Activated naive CD4-positive, alpha-beta T cell treated with anti-CD3 and anti-CD28 coated beads, Interleukin-2, amount 50 U/mL, for 24 hours (primary cell): ENCODE results near the gene KPNA6.
"Not testable (repeated sequence)": the region's sequence is repeated elsewhere in the genome, so short reads cannot be mapped to it uniquely, and the experiment has no call there.

Experiments used
- H3K27ac Mint-ChIP-seq: one replicate; pipeline ENCODE4 v1.8.0; 2021; ENCODE audit warnings: mild to moderate bottlenecking, mixed read lengths
- H3K27me3 Mint-ChIP-seq: one replicate; pipeline ENCODE4 v1.8.0; 2021; ENCODE audit warnings: mixed read lengths
- H3K36me3 Mint-ChIP-seq: one replicate; pipeline ENCODE4 v1.8.0; 2021; ENCODE audit warnings: mixed read lengths
- H3K4me1 Mint-ChIP-seq: one replicate; pipeline ENCODE4 v1.8.0; 2021; ENCODE audit warnings: mixed read lengths
- H3K4me3 Mint-ChIP-seq: one replicate; pipeline ENCODE4 v1.8.0; 2021; ENCODE audit warnings: mild to moderate bottlenecking, mixed read lengths
- H3K9me3 Mint-ChIP-seq: one replicate; pipeline ENCODE4 v1.8.0; 2021; ENCODE audit warnings: mixed read lengths

Gene KPNA6

GRCh38 chr1:32150847-32151246 lies 43.0 kb downstream of the KPNA6 start:
- Mint-ChIP-seq H3K4me1 (peaks cover 36% of the 10 kb centered on the region), H3K9me3 (no peaks in the 10 kb centered on the region), H3K4me3 (no peak overlapping the region), H3K36me3 (peaks cover 11% of the 10 kb centered on the region), H3K27me3 (no peaks in the 10 kb centered on the region), H3K27ac (no peak overlapping the region)

- Mint-ChIP-seq H3K9me3 (no peaks in the 10 kb centered on the region), H3K27me3 (no peaks in the 10 kb centered on the region), H3K4me1 (peaks cover 31% of the 10 kb centered on the region), H3K4me3 (no peak overlapping the region), H3K36me3 (peaks cover 13% of the 10 kb centered on the region), H3K27ac (peak overlapping the region; percentile 6)
Measured at GRCh38 chr1:32151319-32151787, 43.5 kb downstream of the KPNA6 start.

- Mint-ChIP-seq H3K9me3 (no peaks in the 10 kb centered on the region), H3K27ac (no peak overlapping the region), H3K27me3 (no peaks in the 10 kb centered on the region), H3K4me3 (no peak overlapping the region), H3K36me3 (peaks cover 26% of the 10 kb centered on the region), H3K4me1 (no peaks in the 10 kb centered on the region)
Measured at GRCh38 chr1:32159189-32159588, 51.3 kb downstream of the KPNA6 start.

- Mint-ChIP-seq H3K36me3 (peaks cover 14% of the 10 kb centered on the region), H3K4me3 (no peak overlapping the region), H3K9me3 (no peaks in the 10 kb centered on the region), H3K27me3 (no peaks in the 10 kb centered on the region), H3K27ac (no peak overlapping the region), H3K4me1 (no peaks in the 10 kb centered on the region)
Measured at GRCh38 chr1:32163405-32163804, 55.5 kb downstream of the KPNA6 start.

GRCh38 chr1:32165633-32166032 lies 57.8 kb downstream of the KPNA6 start:
- H3K4me3 Mint-ChIP-seq, H3K9me3 Mint-ChIP-seq, H3K27ac Mint-ChIP-seq, H3K27me3 Mint-ChIP-seq, H3K4me1 Mint-ChIP-seq: not testable (repeated sequence)
- peaks cover 17% of the 10 kb centered on the region for H3K36me3 Mint-ChIP-seq

GRCh38 chr1:32170991-32171390 lies 63.1 kb downstream of the KPNA6 start:
- H3K27me3 Mint-ChIP-seq, result no peaks in the 10 kb centered on the region
- no peak overlapping the region for H3K27ac Mint-ChIP-seq
- H3K9me3 Mint-ChIP-seq, result no peaks in the 10 kb centered on the region
- no peak overlapping the region for H3K4me3 Mint-ChIP-seq
- H3K36me3 Mint-ChIP-seq, result peaks cover 15% of the 10 kb centered on the region
- H3K4me1 Mint-ChIP-seq, result peaks cover 14% of the 10 kb centered on the region

- no peak overlapping the region for H3K4me3 Mint-ChIP-seq
- H3K36me3 Mint-ChIP-seq, result peaks cover 15% of the 10 kb centered on the region
- H3K27me3 Mint-ChIP-seq, result no peaks in the 10 kb centered on the region
- no peak overlapping the region for H3K27ac Mint-ChIP-seq
- no peaks in the 10 kb centered on the region for H3K9me3 Mint-ChIP-seq
- peaks cover 15% of the 10 kb centered on the region for H3K4me1 Mint-ChIP-seq
Measured at GRCh38 chr1:32172621-32173245, 64.9 kb downstream of the KPNA6 start.

- Mint-ChIP-seq H3K9me3 (no peaks in the 10 kb centered on the region), H3K27ac (peak overlapping the region; percentile 99), H3K27me3 (no peaks in the 10 kb centered on the region), H3K4me1 (peaks cover 39% of the 10 kb centered on the region), H3K4me3 (peak overlapping the region; percentile 91), H3K36me3 (peaks cover 17% of the 10 kb centered on the region)
Measured at GRCh38 chr1:32178380-32179192, 70.7 kb downstream of the KPNA6 start.

- H3K27me3 Mint-ChIP-seq, result no peaks in the 10 kb centered on the region
- peak overlapping the region; percentile 99 for H3K27ac Mint-ChIP-seq
- H3K4me1 Mint-ChIP-seq, result peaks cover 44% of the 10 kb centered on the region
- peak overlapping the region; percentile 91 for H3K4me3 Mint-ChIP-seq
- H3K9me3 Mint-ChIP-seq, result no peaks in the 10 kb centered on the region
- H3K36me3 Mint-ChIP-seq, result peaks cover 20% of the 10 kb centered on the region
Measured at GRCh38 chr1:32179193-32179442, 71.3 kb downstream of the KPNA6 start.

GRCh38 chr1:32179443-32180185 lies 71.8 kb downstream of the KPNA6 start, which contains the start of gene TXLNA:
TXLNA (plus strand) TSS chr1:32179675; CDS start chr1:32180346, 671 bp downstream.
- Mint-ChIP-seq H3K36me3 (peaks cover 24% of the 10 kb centered on the region), H3K4me3 (peak within 1 kb of the TSS; percentile 97), H3K4me1 (peaks cover 49% of the 10 kb centered on the region)

GRCh38 chr1:32180186-32181060 lies 72.6 kb downstream of the KPNA6 start:
- H3K9me3 Mint-ChIP-seq, result no peaks in the 10 kb centered on the region
- H3K36me3 Mint-ChIP-seq, result peaks cover 28% of the 10 kb centered on the region
- H3K4me1 Mint-ChIP-seq, result peaks cover 55% of the 10 kb centered on the region
- peak overlapping the region; percentile 95 for H3K27ac Mint-ChIP-seq
- no peaks in the 10 kb centered on the region for H3K27me3 Mint-ChIP-seq
- H3K4me3 Mint-ChIP-seq, result peak overlapping the region; percentile 97

More at GRCh38 chr1:32179443-32180185, 71.8 kb downstream of the KPNA6 start, which contains the start of gene TXLNA:
- Mint-ChIP-seq H3K27me3 (no peaks in the 10 kb centered on the region), H3K27ac (peak within 1 kb of the TSS; percentile 99), H3K9me3 (no peaks in the 10 kb centered on the region)

GRCh38 chr1:32181065-32181464 lies 73.2 kb downstream of the KPNA6 start:
- Mint-ChIP-seq H3K27ac (peak overlapping the region; percentile 95), H3K4me1 (peaks cover 58% of the 10 kb centered on the region), H3K36me3 (peaks cover 30% of the 10 kb centered on the region), H3K4me3 (peak overlapping the region; percentile 97), H3K27me3 (no peaks in the 10 kb centered on the region), H3K9me3 (no peaks in the 10 kb centered on the region)

GRCh38 chr1:32181563-32181962 lies 73.7 kb downstream of the KPNA6 start:
- Mint-ChIP-seq H3K9me3 (no peaks in the 10 kb centered on the region), H3K4me3 (peak overlapping the region; percentile 97), H3K36me3 (peaks cover 35% of the 10 kb centered on the region), H3K27ac (peak overlapping the region; percentile 51), H3K27me3 (no peaks in the 10 kb centered on the region), H3K4me1 (peaks cover 63% of the 10 kb centered on the region)

- Mint-ChIP-seq H3K27me3 (no peaks in the 10 kb centered on the region), H3K9me3 (no peaks in the 10 kb centered on the region), H3K4me1 (peaks cover 64% of the 10 kb centered on the region), H3K27ac (peak overlapping the region; percentile 68), H3K36me3 (peaks cover 35% of the 10 kb centered on the region), H3K4me3 (peak overlapping the region; percentile 97)
Measured at GRCh38 chr1:32182060-32182459, 74.2 kb downstream of the KPNA6 start.

- peaks cover 50% of the 10 kb centered on the region for H3K4me1 Mint-ChIP-seq
- peak overlapping the region; percentile 74 for H3K27ac Mint-ChIP-seq
- peak overlapping the region; percentile 64 for H3K4me3 Mint-ChIP-seq
- no peaks in the 10 kb centered on the region for H3K9me3 Mint-ChIP-seq
- peaks cover 37% of the 10 kb centered on the region for H3K36me3 Mint-ChIP-seq
- H3K27me3 Mint-ChIP-seq, result no peaks in the 10 kb centered on the region
Measured at GRCh38 chr1:32184650-32185049, 76.8 kb downstream of the KPNA6 start.
